Stomach (tissue), 9 donors: Measurements from ENCODE around the gene NBEAL2. TPM values are rescaled to one million over a fixed set of nuclear protein-coding genes. Genes with fewer than 3 reads are reported as not detected.
A peak's percentile ranks its signal among the peaks of the same experiment; 100 is the strongest.

Experiments used
- DNase-seq, 2 donors: peaks; one replicate each; pipeline versions ENCODE4 v3.0.0 to v3.0.0-alpha.2; 2013 to 2019
- H3K27ac ChIP-seq, 5 donors: fragments of 200-600 bp in 4 of 5; sonication (generic) in 4 of 5; one replicate each; pipeline ENCODE4 v1.5.1; 2013 to 2019; ENCODE audit warnings: mild to moderate bottlenecking in 1 of 5, moderate library complexity in 1 of 5
- H3K27me3 ChIP-seq, 3 donors: fragments of 200-600 bp; sonication (generic); one replicate each; pipeline ENCODE4 v1.5.1; 2017 to 2019; ENCODE audit warnings: mixed run types in 1 of 3
- H3K36me3 ChIP-seq, 4 donors: fragments of 200-600 bp; sonication (generic); 1 replicate in 3 of 4; 2 replicates in 1 of 4; pipeline ENCODE4 v1.5.1; 2016 to 2019
- H3K4me1 ChIP-seq, 4 donors: fragments of 200-600 bp; sonication (generic); one replicate each; pipeline ENCODE4 v1.5.1; 2016 to 2019
- H3K4me3 ChIP-seq, 4 donors: fragments of 200-600 bp; sonication (generic) in 3 of 4; one replicate each; pipeline ENCODE4 v1.5.1; 2016 to 2019; ENCODE audit warnings: mild to moderate bottlenecking in 1 of 4
- H3K9me3 ChIP-seq, 4 donors: fragments of 200-600 bp; sonication (generic); one replicate each; pipeline ENCODE4 v1.5.1; 2016 to 2019
- CTCF ChIP-seq, 7 experiments: fragments of 450-650 bp in 4 of 7; fragments of 200-600 bp in 3 of 7; sonication (generic) in 3 of 7; IDR thresholded peaks; one replicate each; pipeline ENCODE4 v1.5.1; 2016 to 2019; ENCODE audit warnings: antibody characterized with exemption in 7 of 7, control low read depth in 2 of 7, mild to moderate bottlenecking in 1 of 7
- EP300 ChIP-seq: sonication (generic); formaldehyde crosslinking; IDR thresholded peaks from one replicate; pipeline ENCODE4 v1.6.1; 2017; ENCODE audit warnings: antibody characterized with exemption
- POLR2A ChIP-seq, 4 donors: fragments of 450-650 bp; IDR thresholded peaks; one replicate each; pipeline ENCODE4 v1.6.1; 2016; ENCODE audit warnings: antibody characterized with exemption in 4 of 4, control low read depth in 2 of 4, mild to moderate bottlenecking in 1 of 4, moderate library complexity in 1 of 4
- POLR2AphosphoS5 ChIP-seq, 3 donors: sonication (generic); formaldehyde crosslinking; IDR thresholded peaks; one replicate each; pipeline ENCODE4 v1.6.1; 2016; ENCODE audit warnings: antibody characterized with exemption in 3 of 3
- WGBS, 5 donors: extraction: QIAGEN DNeasy Blood & Tissue Kit in 3 of 5; methylation state at CpG; one replicate each; pipeline versions ENCODE4 v1.1.5 to v1.1.7; 2013 to 2018; 5-methylcytosine and 5-hydroxymethylcytosine counted together
- intact Hi-C: fragments of 100-400 bp; cut with DNase I; formaldehyde crosslinking; loops from one replicate; pipeline ENCODE4 v1.15.1; 2023; ENCODE audit warnings: low total_unique reads
- polyA plus RNA-seq, 3 donors: library from polyadenylated mRNA; stranded (reverse); fragments of 200-250 nt; gene quantifications; one replicate each; pipeline ENCODE4 v1.2.3, GENCODE V29; 2013
- total RNA-seq, 5 donors: library from RNA; depleted of rRNA; stranded (reverse); fragments of >200 nt; gene quantifications; one replicate each; pipeline versions ENCODE4 v1.1.0 to v1.2.3, GENCODE V29; 2014 to 2016
- donor health status: healthy with polysubstance abuse.
- donor health status: Bipolar disorder and iron deficiency.
- donor health status: healthy.

NBEAL2 gene
- total and polyA plus RNA-seq, 8 donors: 35.0 to 653 (median 214) TPM

GRCh38 chr3:46984591-46985459 is 5.4 kb downstream of the NBEAL2 start:
- DNase-seq: no peak
- Histone ChIP-seq H3K36me3 (peaks cover 7 to 30% (median 15%) of the 10 kb centered on the region in 4 donors), H3K4me3 (no peak overlapping the region), H3K4me1 (peaks cover 60 to 98% (median 92%) of the 10 kb centered on the region in 4 donors), H3K27ac (peak overlapping the region in 3 of 5 donors; percentile 66 to 85 (median 69)), H3K9me3 (no peaks in the 10 kb centered on the region), H3K27me3 (no peaks in the 10 kb centered on the region)
- WGBS, 5 donors: 79 to 89% (median 84%) methylated on average over 11 of the region's 11 CpGs
- intact Hi-C loops: no loop called here
- TF ChIP-seq EP300: no peak
- no peak for TF ChIP-seq POLR2A (IDR thresholded peaks at IDR 0.05)
- no peak for TF ChIP-seq CTCF (IDR thresholded peaks at IDR 0.05)
- TF ChIP-seq POLR2AphosphoS5 (IDR thresholded peaks at IDR 0.05): no peak

GRCh38 chr3:46985588-46985987 is 6.1 kb downstream of the NBEAL2 start:
- DNase-seq: no peak
- H3K36me3 ChIP-seq: peaks cover 7 to 37% (median 23%) of the 10 kb centered on the region in 4 donors
- intact Hi-C loops: no loop called here

GRCh38 chr3:46986055-46986730 is 6.7 kb downstream of the NBEAL2 start:
- DNase-seq: no peak
- Histone ChIP-seq H3K27ac (peak overlapping the region; percentile 26 to 85 (median 69)), H3K36me3 (peaks cover 7 to 43% (median 29%) of the 10 kb centered on the region in 4 donors), H3K27me3 (no peaks in the 10 kb centered on the region), H3K4me3 (no peak overlapping the region), H3K9me3 (no peaks in the 10 kb centered on the region), H3K4me1 (peaks cover 59 to 96% (median 86%) of the 10 kb centered on the region in 4 donors)
- TF ChIP-seq POLR2A (IDR thresholded peaks at IDR 0.05) (no peak), EP300 (no peak), POLR2AphosphoS5 (IDR thresholded peaks at IDR 0.05) (peak in 1 of 3 donors; percentile 8), CTCF (IDR thresholded peaks at IDR 0.05) (no peak)
- 78 to 93% (median 90%) methylated on average over 4 of the region's 4 CpGs for WGBS, 5 donors
- intact Hi-C loops: no loop called here

More at GRCh38 chr3:46985588-46985987, 6.1 kb downstream of the NBEAL2 start:
- WGBS, 5 donors: 85 to 94% (median 90%) methylated on average over 3 to 5 of the region's 5 CpGs
- no peaks in the 10 kb centered on the region for H3K9me3 ChIP-seq
- no peaks in the 10 kb centered on the region for H3K27me3 ChIP-seq
- TF ChIP-seq EP300 (no peak), POLR2AphosphoS5 (IDR thresholded peaks at IDR 0.05) (no peak), CTCF (IDR thresholded peaks at IDR 0.05) (no peak), POLR2A (IDR thresholded peaks at IDR 0.05) (no peak)
- H3K4me1 ChIP-seq: peaks cover 60 to 99% (median 92%) of the 10 kb centered on the region in 4 donors
- H3K27ac ChIP-seq: peak overlapping the region; percentile 7 to 85 (median 69)
- no peak overlapping the region for H3K4me3 ChIP-seq

GRCh38 chr3:46986782-46987310 is 7.4 kb downstream of the NBEAL2 start:
- peaks cover 53 to 93% (median 79%) of the 10 kb centered on the region in 4 donors for H3K4me1 ChIP-seq
- intact Hi-C loops: no loop called here

More at GRCh38 chr3:46986782-46987310, 7.4 kb downstream of the NBEAL2 start:
- Histone ChIP-seq H3K27me3 (no peaks in the 10 kb centered on the region), H3K36me3 (peaks cover 7 to 50% (median 36%) of the 10 kb centered on the region in 4 donors), H3K9me3 (no peaks in the 10 kb centered on the region), H3K27ac (peak overlapping the region; percentile 31 to 85 (median 69)), H3K4me3 (peak overlapping the region in 1 of 4 donors; percentile 31)
- no peak for TF ChIP-seq POLR2A (IDR thresholded peaks at IDR 0.05)
- TF ChIP-seq POLR2AphosphoS5 (IDR thresholded peaks at IDR 0.05): no peak
- TF ChIP-seq EP300: no peak
- TF ChIP-seq CTCF (IDR thresholded peaks at IDR 0.05): no peak
- 44 to 67% (median 60%) methylated on average over 1 to 3 of the region's 3 CpGs for WGBS, 5 donors
- no peak for DNase-seq
